ENCODE data around the gene SNRPD3. TPM values are rescaled to one million over a fixed set of nuclear protein-coding genes. Genes with fewer than 3 reads are reported as not detected.
"Not testable (repeated sequence)": the region's sequence is repeated elsewhere in the genome, so short reads cannot be mapped to it uniquely, and the experiment has no call there.

The SNRPD3 gene
- total RNA-seq, 1 donor from 2014 or later, result 160 TPM

GRCh38 chr22:24525416-24526037, 30.3 kb upstream of the SNRPD3 start:
- DNase-seq (ENCODE audit: low read depth), result no peak
- TF ChIP-seq CTCF (IDR thresholded peaks at IDR 0.05; ENCODE audit: insufficient read depth, low read length, poor library complexity, severe bottlenecking), result peak; percentile 88
- H3K36me3 ChIP-seq (ENCODE audit: control insufficient read depth, insufficient read depth, low read length), result no peaks in the 10 kb centered on the region
- H3K4me3 ChIP-seq (ENCODE audit: low read depth, low read length), result no peak overlapping the region
- H3K27me3 ChIP-seq (ENCODE audit: control insufficient read depth, insufficient read depth, low read length), result no peaks in the 10 kb centered on the region

- Histone ChIP-seq H3K27me3 (ENCODE audit: control insufficient read depth, insufficient read depth, low read length) (no peaks in the 10 kb centered on the region), H3K36me3 (ENCODE audit: control insufficient read depth, insufficient read depth, low read length) (no peaks in the 10 kb centered on the region), H3K4me3 (ENCODE audit: low read depth, low read length) (no peak overlapping the region)
- no peak for DNase-seq (ENCODE audit: low read depth)
- TF ChIP-seq CTCF (IDR thresholded peaks at IDR 0.05; ENCODE audit: insufficient read depth, low read length, poor library complexity, severe bottlenecking), result no peak
Measured at GRCh38 chr22:24526191-24526590, 29.6 kb upstream of the SNRPD3 start.

- no peak for TF ChIP-seq CTCF (IDR thresholded peaks at IDR 0.05; ENCODE audit: insufficient read depth, low read length, poor library complexity, severe bottlenecking)
- no peaks in the 10 kb centered on the region for H3K36me3 ChIP-seq (ENCODE audit: control insufficient read depth, insufficient read depth, low read length)
- H3K4me3 ChIP-seq (ENCODE audit: low read depth, low read length), result no peak overlapping the region
- no peaks in the 10 kb centered on the region for H3K27me3 ChIP-seq (ENCODE audit: control insufficient read depth, insufficient read depth, low read length)
- no peak for DNase-seq (ENCODE audit: low read depth)
Measured at GRCh38 chr22:24529898-24530297, 25.9 kb upstream of the SNRPD3 start.

- not testable (repeated sequence) for H3K27me3 ChIP-seq (ENCODE audit: control insufficient read depth, insufficient read depth, low read length); DNase-seq (ENCODE audit: low read depth); H3K4me3 ChIP-seq (ENCODE audit: low read depth, low read length); H3K36me3 ChIP-seq (ENCODE audit: control insufficient read depth, insufficient read depth, low read length)
Measured at GRCh38 chr22:24530968-24531367, 24.8 kb upstream of the SNRPD3 start.

- Histone ChIP-seq H3K27me3 (ENCODE audit: control insufficient read depth, insufficient read depth, low read length) (no peaks in the 10 kb centered on the region), H3K4me3 (ENCODE audit: low read depth, low read length) (no peak overlapping the region), H3K36me3 (ENCODE audit: control insufficient read depth, insufficient read depth, low read length) (no peaks in the 10 kb centered on the region)
- no peak for TF ChIP-seq CTCF (IDR thresholded peaks at IDR 0.05; ENCODE audit: insufficient read depth, low read length, poor library complexity, severe bottlenecking)
- DNase-seq (ENCODE audit: low read depth), result no peak
Measured at GRCh38 chr22:24532075-24532474, 23.7 kb upstream of the SNRPD3 start.

GRCh38 chr22:24535348-24535747, 20.5 kb upstream of the SNRPD3 start:
- no peak for DNase-seq (ENCODE audit: low read depth)
- no peaks in the 10 kb centered on the region for H3K27me3 ChIP-seq (ENCODE audit: control insufficient read depth, insufficient read depth, low read length)
- no peak overlapping the region for H3K4me3 ChIP-seq (ENCODE audit: low read depth, low read length)
- H3K36me3 ChIP-seq (ENCODE audit: control insufficient read depth, insufficient read depth, low read length), result peaks cover 2% of the 10 kb centered on the region
- TF ChIP-seq CTCF (IDR thresholded peaks at IDR 0.05; ENCODE audit: insufficient read depth, low read length, poor library complexity, severe bottlenecking), result no peak

All from kidney epithelial cell (primary cell).